Progenitor cell of endocrine pancreas (in vitro differentiated cells): ENCODE data around the gene SAXO1. TPM values are rescaled to one million over a fixed set of nuclear protein-coding genes. Genes with fewer than 3 reads are reported as not detected.
"Not testable (repeated sequence)": the region's sequence is repeated elsewhere in the genome, so short reads cannot be mapped to it uniquely, and the experiment has no call there.

Experiments used
- DNase-seq: peaks from one replicate; pipeline ENCODE4 v3.0.0; 2021; ENCODE audit warnings: low spot score; ENCODE audit not compliant: unreplicated experiment
- H3K27ac Mint-ChIP-seq: 2 replicates; pipeline ENCODE4 v1.8.0; 2021; ENCODE audit warnings: mild to moderate bottlenecking, moderate library complexity, mixed read lengths
- H3K27me3 Mint-ChIP-seq: 2 replicates; pipeline ENCODE4 v1.8.0; 2021; ENCODE audit warnings: mixed read lengths
- H3K36me3 Mint-ChIP-seq: 2 replicates; pipeline ENCODE4 v1.8.0; 2022; ENCODE audit warnings: mixed read lengths; ENCODE audit not compliant: insufficient read depth
- H3K4me1 Mint-ChIP-seq: 2 replicates; pipeline ENCODE4 v1.8.0; 2021; ENCODE audit warnings: low read depth, mixed read lengths
- H3K4me3 Mint-ChIP-seq: 2 replicates; pipeline ENCODE4 v1.8.0; 2021; ENCODE audit warnings: low read depth, mild to moderate bottlenecking, moderate library complexity, mixed read lengths
- H3K9me3 Mint-ChIP-seq: 2 replicates; pipeline ENCODE4 v1.8.0; 2021; ENCODE audit warnings: low read depth, mixed read lengths
- total RNA-seq: library from RNA; stranded (reverse); gene quantifications from 2 replicates; pipeline ENCODE4 v1.2.1, GENCODE V29; 2021
- TF ChIP-seq, protein P1 (sequence below): fragments of 200-600 bp; sonication (generic); IDR thresholded peaks from one replicate; pipeline ENCODE4 v1.5.0; 2021; ENCODE audit warnings: antibody characterized with exemption, mild to moderate bottlenecking; ENCODE audit not compliant: unreplicated experiment

Gene SAXO1
- total RNA-seq, 1 donor from 2014 or later = not detected

DNA sequence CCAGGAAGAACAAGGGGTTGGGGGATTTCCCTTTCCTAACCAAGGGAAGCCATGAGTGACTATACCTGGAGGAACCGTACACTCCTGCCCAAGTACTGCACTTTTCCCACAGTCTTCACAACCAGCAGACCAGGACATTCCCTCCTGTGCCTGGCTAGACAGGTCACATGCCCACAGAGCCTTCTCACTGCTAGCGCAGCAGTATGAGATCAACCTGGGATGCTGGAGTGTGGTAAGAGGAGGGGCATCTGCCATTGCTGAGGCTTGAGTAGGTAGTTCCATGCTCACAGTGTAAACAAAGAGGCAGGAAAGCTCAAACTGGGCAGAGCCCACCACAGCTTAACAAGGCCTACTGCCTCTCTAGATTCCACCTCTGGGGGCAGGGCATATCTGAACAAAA is 35.9 kb downstream of the SAXO1 start:
- peaks cover 21% of the 10 kb centered on the region for H3K9me3 Mint-ChIP-seq
- TF ChIP-seq, protein P1, sequence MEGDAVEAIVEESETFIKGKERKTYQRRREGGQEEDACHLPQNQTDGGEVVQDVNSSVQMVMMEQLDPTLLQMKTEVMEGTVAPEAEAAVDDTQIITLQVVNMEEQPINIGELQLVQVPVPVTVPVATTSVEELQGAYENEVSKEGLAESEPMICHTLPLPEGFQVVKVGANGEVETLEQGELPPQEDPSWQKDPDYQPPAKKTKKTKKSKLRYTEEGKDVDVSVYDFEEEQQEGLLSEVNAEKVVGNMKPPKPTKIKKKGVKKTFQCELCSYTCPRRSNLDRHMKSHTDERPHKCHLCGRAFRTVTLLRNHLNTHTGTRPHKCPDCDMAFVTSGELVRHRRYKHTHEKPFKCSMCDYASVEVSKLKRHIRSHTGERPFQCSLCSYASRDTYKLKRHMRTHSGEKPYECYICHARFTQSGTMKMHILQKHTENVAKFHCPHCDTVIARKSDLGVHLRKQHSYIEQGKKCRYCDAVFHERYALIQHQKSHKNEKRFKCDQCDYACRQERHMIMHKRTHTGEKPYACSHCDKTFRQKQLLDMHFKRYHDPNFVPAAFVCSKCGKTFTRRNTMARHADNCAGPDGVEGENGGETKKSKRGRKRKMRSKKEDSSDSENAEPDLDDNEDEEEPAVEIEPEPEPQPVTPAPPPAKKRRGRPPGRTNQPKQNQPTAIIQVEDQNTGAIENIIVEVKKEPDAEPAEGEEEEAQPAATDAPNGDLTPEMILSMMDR = no peak
- no peaks in the 10 kb centered on the region for H3K27me3 Mint-ChIP-seq
- H3K27ac Mint-ChIP-seq = no peak overlapping the region
- H3K36me3 Mint-ChIP-seq = peaks cover 2% of the 10 kb centered on the region
- DNase-seq = no peak
- no peaks in the 10 kb centered on the region for H3K4me1 Mint-ChIP-seq
- no peak overlapping the region for H3K4me3 Mint-ChIP-seq

- Mint-ChIP-seq H3K9me3 (peaks cover 15% of the 10 kb centered on the region), H3K27ac (no peak overlapping the region), H3K4me3 (no peak overlapping the region), H3K36me3 (peaks cover 2% of the 10 kb centered on the region), H3K4me1 (no peaks in the 10 kb centered on the region), H3K27me3 (no peaks in the 10 kb centered on the region)
- TF ChIP-seq, protein P1 = no peak
- DNase-seq = no peak
Measured at GRCh38 chr9:18996211-18996610, 36.8 kb downstream of the SAXO1 start.

GRCh38 chr9:18994263-18994916 is 38.6 kb downstream of the SAXO1 start:
- Mint-ChIP-seq H3K36me3 (peaks cover 2% of the 10 kb centered on the region), H3K9me3 (peaks cover 15% of the 10 kb centered on the region), H3K4me3 (no peak overlapping the region), H3K27me3 (peaks cover 3% of the 10 kb centered on the region), H3K4me1 (no peaks in the 10 kb centered on the region), H3K27ac (peak overlapping the region; percentile 10)
- TF ChIP-seq, protein P1 = no peak
- DNase-seq = no peak

GRCh38 chr9:18991197-18991596 is 41.8 kb downstream of the SAXO1 start:
- H3K27me3 Mint-ChIP-seq, H3K36me3 Mint-ChIP-seq, DNase-seq, H3K27ac Mint-ChIP-seq, H3K4me1 Mint-ChIP-seq, H3K9me3 Mint-ChIP-seq, H3K4me3 Mint-ChIP-seq: not testable (repeated sequence)

DNA sequence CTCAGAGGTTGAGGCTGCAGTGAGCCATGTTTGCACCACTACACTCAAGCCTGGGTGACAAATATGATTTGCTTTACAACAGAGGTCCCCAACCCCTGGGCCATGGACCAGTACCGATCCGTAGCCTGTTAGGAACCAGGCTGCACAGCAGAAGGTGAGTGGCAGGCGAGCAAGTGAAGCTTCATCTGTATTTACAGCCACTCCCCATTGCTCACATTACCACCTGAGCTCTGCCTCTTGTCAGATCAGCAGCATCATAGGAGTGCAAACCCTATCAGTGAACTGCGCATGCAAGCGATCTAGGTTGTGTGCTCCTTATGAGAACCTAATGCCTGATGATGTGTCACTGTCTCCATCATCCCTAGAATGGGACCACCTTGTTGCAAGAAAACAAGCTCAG is 42.5 kb downstream of the SAXO1 start:
- Mint-ChIP-seq H3K4me3 (no peak overlapping the region), H3K9me3 (no peaks in the 10 kb centered on the region), H3K27me3 (peaks cover 10% of the 10 kb centered on the region), H3K4me1 (peaks cover 2% of the 10 kb centered on the region), H3K36me3 (no peaks in the 10 kb centered on the region), H3K27ac (no peak overlapping the region)
- DNase-seq = no peak
- TF ChIP-seq, protein P1 = no peak

DNA sequence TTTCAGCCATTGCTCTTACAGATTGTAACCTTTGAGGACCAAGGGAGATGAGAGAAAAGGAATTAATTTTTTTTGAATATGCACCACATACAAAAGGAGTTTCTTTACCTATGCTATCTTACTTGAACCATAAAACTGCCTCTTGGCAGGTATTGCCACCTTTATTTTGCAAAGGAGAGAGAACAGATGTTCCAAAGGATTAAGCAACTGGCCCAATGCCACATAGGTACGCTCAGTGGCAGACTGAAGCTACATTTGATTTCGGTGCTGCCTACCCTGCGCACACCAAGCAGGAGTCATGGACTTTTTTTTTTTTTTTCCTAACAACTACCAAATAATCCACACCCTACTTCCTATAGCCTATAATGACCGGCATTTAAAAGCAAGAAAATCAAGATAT is 43.1 kb downstream of the SAXO1 start:
- Mint-ChIP-seq H3K4me1 (peaks cover 6% of the 10 kb centered on the region), H3K4me3 (no peak overlapping the region), H3K9me3 (no peaks in the 10 kb centered on the region), H3K36me3 (no peaks in the 10 kb centered on the region), H3K27me3 (peaks cover 10% of the 10 kb centered on the region), H3K27ac (no peak overlapping the region)
- TF ChIP-seq, protein P1 = no peak
- DNase-seq = no peak
